ENCODE measurements around the gene ADARB2. TPM values are rescaled to one million over a fixed set of nuclear protein-coding genes. Genes with fewer than 3 reads are reported as not detected.

The ADARB2 gene
- polyA plus RNA-seq, 1 of the 3 experiments (the other 2 are of a cell fraction): not detected

DNA sequence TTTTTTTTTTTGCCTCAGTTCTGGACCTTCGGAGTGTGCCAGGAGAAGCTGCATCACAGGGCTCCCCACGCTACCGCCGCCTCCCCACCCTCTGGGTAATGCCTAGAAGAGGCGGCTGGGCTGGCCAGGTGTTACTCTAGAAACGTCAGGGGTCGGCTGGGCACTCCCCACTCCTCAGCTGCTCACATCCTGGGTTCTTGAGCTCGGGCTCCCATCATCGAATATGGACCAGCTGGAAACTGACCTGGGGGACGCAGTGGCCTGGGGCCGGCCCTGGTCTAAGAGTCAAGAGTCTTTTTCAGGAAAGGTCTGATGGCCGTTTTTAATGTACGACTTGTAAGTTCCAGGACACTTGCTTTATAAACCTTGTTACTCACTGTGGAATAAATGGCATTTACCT, 354.6 kb downstream of the ADARB2 start:
- no peak overlapping the region for H3K4me2 ChIP-seq
- no peak overlapping the region for H2AFZ ChIP-seq (ENCODE audit: low read depth)
- no peak for TF ChIP-seq SIN3A (IDR thresholded peaks at IDR 0.05; ENCODE audit: borderline replicate concordance, low read depth, low read length)
- no peak for TF ChIP-seq GATA2 (CRISPR knock-in tag; IDR thresholded peaks at IDR 0.05)
- no peak for TF ChIP-seq NFIC (IDR thresholded peaks at IDR 0.05; ENCODE audit: borderline replicate concordance)
- no peak for TF ChIP-seq EZH2phosphoT487 (IDR thresholded peaks at IDR 0.05; ENCODE audit: borderline replicate concordance, low read depth)
- no peak for TF ChIP-seq ELF1 (IDR thresholded peaks at IDR 0.05)
- no peak for TF ChIP-seq FOXM1 (IDR thresholded peaks at IDR 0.05; ENCODE audit: low read depth)
- TF ChIP-seq, protein P1, sequence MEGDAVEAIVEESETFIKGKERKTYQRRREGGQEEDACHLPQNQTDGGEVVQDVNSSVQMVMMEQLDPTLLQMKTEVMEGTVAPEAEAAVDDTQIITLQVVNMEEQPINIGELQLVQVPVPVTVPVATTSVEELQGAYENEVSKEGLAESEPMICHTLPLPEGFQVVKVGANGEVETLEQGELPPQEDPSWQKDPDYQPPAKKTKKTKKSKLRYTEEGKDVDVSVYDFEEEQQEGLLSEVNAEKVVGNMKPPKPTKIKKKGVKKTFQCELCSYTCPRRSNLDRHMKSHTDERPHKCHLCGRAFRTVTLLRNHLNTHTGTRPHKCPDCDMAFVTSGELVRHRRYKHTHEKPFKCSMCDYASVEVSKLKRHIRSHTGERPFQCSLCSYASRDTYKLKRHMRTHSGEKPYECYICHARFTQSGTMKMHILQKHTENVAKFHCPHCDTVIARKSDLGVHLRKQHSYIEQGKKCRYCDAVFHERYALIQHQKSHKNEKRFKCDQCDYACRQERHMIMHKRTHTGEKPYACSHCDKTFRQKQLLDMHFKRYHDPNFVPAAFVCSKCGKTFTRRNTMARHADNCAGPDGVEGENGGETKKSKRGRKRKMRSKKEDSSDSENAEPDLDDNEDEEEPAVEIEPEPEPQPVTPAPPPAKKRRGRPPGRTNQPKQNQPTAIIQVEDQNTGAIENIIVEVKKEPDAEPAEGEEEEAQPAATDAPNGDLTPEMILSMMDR (IDR thresholded peaks at IDR 0.05): no peak
- no peak for TF ChIP-seq MEF2A (IDR thresholded peaks at IDR 0.05; ENCODE audit: borderline replicate concordance, low read depth)
- no peak for TF ChIP-seq MXI1 (IDR thresholded peaks at IDR 0.05; ENCODE audit: low read depth, low read length)
- TF ChIP-seq USF1 (IDR thresholded peaks at IDR 0.05; ENCODE audit: borderline replicate concordance, low read depth): no peak
- no peak for TF ChIP-seq IRF3 (IDR thresholded peaks at IDR 0.05; ENCODE audit: low read depth, low read length)
- TF ChIP-seq TAF1 (IDR thresholded peaks at IDR 0.05; ENCODE audit: borderline replicate concordance, low read depth, low read length): no peak
- no peak for TF ChIP-seq GABPA (IDR thresholded peaks at IDR 0.05; ENCODE audit: low read depth)
- no peak overlapping the region for H3K27ac ChIP-seq (ENCODE audit: low read depth in 2 of 2, low read length in 1 of 2)
- H3K9ac ChIP-seq: no peak overlapping the region
- WGBS (ENCODE audit: low lambda C conversion rate): 24% methylated on average over 11 of the region's 13 CpGs
- H3K9me3 ChIP-seq: peaks cover 15% of the 10 kb centered on the region; the same call in 1 of the 2 replicates
- H3K27me3 ChIP-seq (ENCODE audit: insufficient read depth): no peaks in the 10 kb centered on the region
- H3K36me3 ChIP-seq (replicated peaks in 1 of 2; ENCODE audit: control insufficient read depth in 1 of 2, insufficient read depth in 2 of 2, low read length in 1 of 2): no peaks in the 10 kb centered on the region
- H3K9me2 ChIP-seq: no peaks in the 10 kb centered on the region
- no peaks in the 10 kb centered on the region for H3F3A ChIP-seq (replicated peaks; ENCODE audit: insufficient read depth)
- H3K4me3 ChIP-seq (ENCODE audit: low read depth in 2 of 2, low read length in 1 of 2): no peak overlapping the region
- peak; percentile 17 for DNase-seq
- ChIA-PET POLR2A (interaction anchor here (0.6 kb wide), 1 partner anchor 43 kb away, joined by 3 read pairs; no protein-coding TSS in a partner anchor), CTCF (no interaction called here)
- H3K4me1 ChIP-seq (ENCODE audit: control insufficient read depth in 1 of 2, insufficient read depth in 2 of 2, low read depth in 1 of 2, low read length in 1 of 2): peaks cover 0 to 6% of the 10 kb centered on the region in 2 experiments; a peak in 1 of 4 replicates
- H3K79me2 ChIP-seq (ENCODE audit: insufficient read depth): no peaks in the 10 kb centered on the region
- H4K20me1 ChIP-seq (ENCODE audit: insufficient read depth): no peaks in the 10 kb centered on the region

GRCh38 chr10:1381339-1381738, 356.0 kb downstream of the ADARB2 start:
- ChIA-PET POLR2A (no interaction called here), CTCF (no interaction called here)
- Histone ChIP-seq H3K79me2 (ENCODE audit: insufficient read depth) (no peaks in the 10 kb centered on the region), H3K27me3 (ENCODE audit: insufficient read depth) (no peaks in the 10 kb centered on the region), H3K9me2 (no peaks in the 10 kb centered on the region), H3K9ac (no peak overlapping the region), H3K9me3 (peaks cover 10% of the 10 kb centered on the region; the same call in 1 of the 2 replicates), H4K20me1 (ENCODE audit: insufficient read depth) (no peaks in the 10 kb centered on the region), H2AFZ (ENCODE audit: low read depth) (no peak overlapping the region), H3K4me3 (ENCODE audit: low read depth in 2 of 2, low read length in 1 of 2) (no peak overlapping the region), H3K4me1 (ENCODE audit: control insufficient read depth in 1 of 2, insufficient read depth in 2 of 2, low read depth in 1 of 2, low read length in 1 of 2) (peaks cover 0 to 8% of the 10 kb centered on the region in 2 experiments; a peak in 1 of 4 replicates), H3K36me3 (replicated peaks in 1 of 2; ENCODE audit: control insufficient read depth in 1 of 2, insufficient read depth in 2 of 2, low read length in 1 of 2) (no peaks in the 10 kb centered on the region), H3K27ac (ENCODE audit: low read depth in 2 of 2, low read length in 1 of 2) (no peak overlapping the region), H3K4me2 (no peak overlapping the region), H3F3A (replicated peaks; ENCODE audit: insufficient read depth) (no peaks in the 10 kb centered on the region)
- TF ChIP-seq SIN3A (IDR thresholded peaks at IDR 0.05; ENCODE audit: borderline replicate concordance, low read depth, low read length): no peak
- TF ChIP-seq POLR2AphosphoS5 (IDR thresholded peaks at IDR 0.05; ENCODE audit: low read depth, low read length): no peak
- no peak for TF ChIP-seq MXI1 (IDR thresholded peaks at IDR 0.05; ENCODE audit: low read depth, low read length)
- TF ChIP-seq NFIC (IDR thresholded peaks at IDR 0.05; ENCODE audit: borderline replicate concordance): no peak
- TF ChIP-seq RFX5 (IDR thresholded peaks at IDR 0.05; ENCODE audit: low read length): no peak
- no peak for TF ChIP-seq ZBTB33 (IDR thresholded peaks at IDR 0.05; ENCODE audit: borderline replicate concordance, low read depth)
- no peak for TF ChIP-seq EP300 (IDR thresholded peaks at IDR 0.05; ENCODE audit: borderline replicate concordance in 1 of 2, low read depth in 1 of 2, low read length in 1 of 2)
- DNase-seq: no peak
- 31% methylated on average over 5 of the region's 5 CpGs for WGBS (ENCODE audit: low lambda C conversion rate)
